NCI-H2196 treated with DMSO at 0.1 percent for 48 hours (cell line): ENCODE measurements around the gene BRD7.

Experiments
- DNase-seq: peaks from one replicate; lab custom pipeline; 2025; ENCODE audit not compliant: unreplicated experiment; lab: John Stamatoyannopoulos, UW

BRD7 gene

GRCh38 chr16:50390371-50390771 is 21.6 kb upstream of the BRD7 start:
- no peak for DNase-seq

GRCh38 chr16:50389900-50390299 is 21.1 kb upstream of the BRD7 start:
- no peak for DNase-seq

- DNase-seq, result no peak
Measured at GRCh38 chr16:50388496-50388895, 19.7 kb upstream of the BRD7 start.

GRCh38 chr16:50386774-50387173 is 18.0 kb upstream of the BRD7 start:
- no peak for DNase-seq

GRCh38 chr16:50386139-50386538 is 17.4 kb upstream of the BRD7 start:
- DNase-seq, result no peak

GRCh38 chr16:50384500-50385135 is 15.8 kb upstream of the BRD7 start:
- DNase-seq, result no peak

GRCh38 chr16:50381679-50382440 is 13.1 kb upstream of the BRD7 start:
- no peak for DNase-seq

GRCh38 chr16:50378417-50378816 is 9.6 kb upstream of the BRD7 start:
- DNase-seq, result no peak

GRCh38 chr16:50377001-50377400 is 8.2 kb upstream of the BRD7 start:
- no peak for DNase-seq

- DNase-seq, result no peak
Measured at GRCh38 chr16:50373780-50374179, 5.0 kb upstream of the BRD7 start.

GRCh38 chr16:50373345-50373701 is 4.5 kb upstream of the BRD7 start:
- DNase-seq, result no peak

GRCh38 chr16:50372611-50373344 is 4.0 kb upstream of the BRD7 start:
- DNase-seq, result no peak

- DNase-seq, result no peak
Measured at GRCh38 chr16:50371936-50372595, 3.3 kb upstream of the BRD7 start.

- DNase-seq, result no peak
Measured at GRCh38 chr16:50371036-50371716, 2.4 kb upstream of the BRD7 start.

- no peak for DNase-seq
Measured at GRCh38 chr16:50369133-50369804, 481 bp upstream of the BRD7 start.

GRCh38 chr16:50367777-50368409 is 895 bp downstream of the BRD7 start:
- DNase-seq, result no peak

- DNase-seq, result no peak
Measured at GRCh38 chr16:50365791-50366575, 2.8 kb downstream of the BRD7 start.

- no peak for DNase-seq
Measured at GRCh38 chr16:50363656-50364055, 5.1 kb downstream of the BRD7 start.

GRCh38 chr16:50360779-50361178 is 8.0 kb downstream of the BRD7 start:
- no peak for DNase-seq
